Measurements from ENCODE around the gene ZNF775.

ZNF775 gene

DNA sequence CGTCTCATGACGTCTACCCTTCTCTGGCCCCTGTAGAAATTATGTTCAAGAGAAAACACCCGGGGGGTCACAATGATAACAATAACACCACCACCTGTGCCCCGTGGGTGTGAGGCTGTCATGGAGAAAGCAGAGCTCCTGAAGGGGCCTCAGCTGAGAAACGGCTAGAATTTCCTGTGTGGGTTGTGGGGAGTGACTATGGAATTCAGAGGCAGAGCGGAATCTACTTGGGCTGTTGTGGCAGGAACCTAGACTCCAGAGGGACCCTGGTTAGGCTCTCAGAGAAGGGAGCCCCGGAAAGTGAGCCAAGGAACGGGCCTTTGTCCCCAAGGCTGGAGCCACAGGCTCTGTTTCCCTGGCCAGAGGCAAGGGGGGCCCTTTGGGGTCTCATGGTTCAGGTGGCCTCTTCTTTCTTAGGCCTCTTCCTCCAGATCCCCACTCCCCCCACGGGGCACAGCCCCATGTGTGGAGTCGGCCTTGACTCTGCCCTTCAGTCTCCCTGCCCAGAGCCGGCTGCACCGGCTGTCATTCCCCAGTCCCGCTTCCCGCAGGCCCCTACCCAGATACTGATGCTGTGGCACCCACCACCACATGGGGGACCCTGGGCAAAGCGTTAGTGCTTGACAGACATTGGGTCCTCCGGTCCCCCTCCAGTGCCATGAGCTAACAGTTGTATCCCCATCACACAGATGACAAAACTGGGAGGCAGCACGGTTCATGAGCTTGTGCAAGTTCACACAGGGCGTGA lies 64.8 kb downstream of the ZNF775 start:
- Histone ChIP-seq H3K4me1 (ENCODE audit: control insufficient read depth, insufficient read depth, low read length) (peaks cover 10% of the 10 kb centered on the region), H3K27me3 (replicated peaks; ENCODE audit: control insufficient read depth, insufficient read depth, low read length) (peaks cover 6% of the 10 kb centered on the region), H3K36me3 (ENCODE audit: control insufficient read depth, insufficient read depth, low read length, severe bottlenecking) (no peaks in the 10 kb centered on the region), H3K9ac (ENCODE audit: low read length) (no peak overlapping the region), H3K9me3 (ENCODE audit: control insufficient read depth, low read length) (peaks cover 19% of the 10 kb centered on the region), H3K4me3 (ENCODE audit: low read length) (no peak overlapping the region)
- DNase-seq (ENCODE audit: low read depth), result no peak

- Histone ChIP-seq H3K4me1 (ENCODE audit: control insufficient read depth, insufficient read depth, low read length) (peaks cover 11% of the 10 kb centered on the region), H3K27me3 (replicated peaks; ENCODE audit: control insufficient read depth, insufficient read depth, low read length) (peaks cover 11% of the 10 kb centered on the region), H3K36me3 (ENCODE audit: control insufficient read depth, insufficient read depth, low read length, severe bottlenecking) (no peaks in the 10 kb centered on the region), H3K9ac (ENCODE audit: low read length) (no peak overlapping the region), H3K4me3 (ENCODE audit: low read length) (no peak overlapping the region), H3K9me3 (ENCODE audit: control insufficient read depth, low read length) (peaks cover 14% of the 10 kb centered on the region)
- no peak for DNase-seq (ENCODE audit: low read depth)
Observed at GRCh38 chr7:150444674-150445365, 65.7 kb downstream of the ZNF775 start.

- Histone ChIP-seq H3K36me3 (ENCODE audit: control insufficient read depth, insufficient read depth, low read length, severe bottlenecking) (no peaks in the 10 kb centered on the region), H3K9me3 (ENCODE audit: control insufficient read depth, low read length) (peaks cover 6% of the 10 kb centered on the region), H3K9ac (ENCODE audit: low read length) (no peak overlapping the region), H3K4me1 (ENCODE audit: control insufficient read depth, insufficient read depth, low read length) (peaks cover 11% of the 10 kb centered on the region), H3K4me3 (ENCODE audit: low read length) (no peak overlapping the region), H3K27me3 (replicated peaks; ENCODE audit: control insufficient read depth, insufficient read depth, low read length) (peaks cover 26% of the 10 kb centered on the region)
- no peak for DNase-seq (ENCODE audit: low read depth)
Observed at GRCh38 chr7:150446288-150446938, 67.3 kb downstream of the ZNF775 start.

All from adipocyte (in vitro differentiated cells).